NOMO-1 treated with DMSO at 0.1 percent for 48 hours (cell line): ENCODE results near the gene TRIM68.

Source experiments
- DNase-seq: peaks from one replicate; lab custom pipeline; 2025; ENCODE audit not compliant: unreplicated experiment; lab: John Stamatoyannopoulos, UW

TRIM68 gene

GRCh38 chr11:4606231-4607015 is 1.6 kb downstream of the TRIM68 start:
- peak; percentile 5 for DNase-seq

GRCh38 chr11:4605057-4605456 is 3.0 kb downstream of the TRIM68 start:
- no peak for DNase-seq

- DNase-seq = no peak
Observed at GRCh38 chr11:4593739-4594138, 14.3 kb downstream of the TRIM68 start, which contains the start of gene OR52I1. TSS of gene OR52I1 (plus strand) at chr11:4594039. CDS start at chr11:4594039, 0 bp downstream.

- DNase-seq = no peak
Observed at GRCh38 chr11:4589017-4589416, 19.0 kb downstream of the TRIM68 start.

GRCh38 chr11:4581443-4581842 is 26.6 kb downstream of the TRIM68 start, which contains the start of gene OR52I2:
TSS of gene OR52I2 (plus strand) at chr11:4581743.
- no peak for DNase-seq

- no peak for DNase-seq
Observed at GRCh38 chr11:4580124-4580523, 27.9 kb downstream of the TRIM68 start.

GRCh38 chr11:4578624-4579023 is 29.4 kb downstream of the TRIM68 start:
- no peak for DNase-seq

- DNase-seq = no peak
Observed at GRCh38 chr11:4577761-4578160, 30.3 kb downstream of the TRIM68 start.

- no peak for DNase-seq
Observed at GRCh38 chr11:4576880-4577279, 31.2 kb downstream of the TRIM68 start.

GRCh38 chr11:4569075-4569474 is 39.0 kb downstream of the TRIM68 start:
- DNase-seq = no peak

GRCh38 chr11:4565371-4565770 is 42.7 kb downstream of the TRIM68 start:
- DNase-seq = no peak

- no peak for DNase-seq
Observed at GRCh38 chr11:4560467-4560866, 47.6 kb downstream of the TRIM68 start.

GRCh38 chr11:4559527-4560440 is 48.2 kb downstream of the TRIM68 start:
- DNase-seq = no peak

- DNase-seq = peak; percentile 10
Observed at GRCh38 chr11:4551346-4551979, 56.6 kb downstream of the TRIM68 start.
